ENCODE data around the gene RAPGEF1.

DNA sequence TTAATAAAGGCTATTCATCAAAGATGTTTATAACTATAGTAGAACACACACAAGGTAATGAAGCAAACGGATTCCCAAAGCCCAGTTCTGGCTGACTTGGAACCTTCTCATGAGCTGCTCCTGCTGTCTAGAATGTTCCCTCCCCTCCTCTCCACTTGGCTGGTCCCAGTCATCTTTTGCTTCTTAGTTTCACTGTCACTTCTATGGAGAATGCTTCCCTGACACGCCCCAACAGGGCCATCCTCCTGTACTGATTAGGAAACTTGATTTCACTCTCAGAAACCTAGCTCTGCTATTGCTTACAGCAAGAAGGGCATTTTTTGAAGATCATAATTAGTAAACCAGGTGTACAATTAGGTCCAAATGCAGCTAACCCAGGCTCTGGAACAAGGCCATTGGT is 3.2 kb upstream of the RAPGEF1 start:
- TF ChIP-seq, protein P1, sequence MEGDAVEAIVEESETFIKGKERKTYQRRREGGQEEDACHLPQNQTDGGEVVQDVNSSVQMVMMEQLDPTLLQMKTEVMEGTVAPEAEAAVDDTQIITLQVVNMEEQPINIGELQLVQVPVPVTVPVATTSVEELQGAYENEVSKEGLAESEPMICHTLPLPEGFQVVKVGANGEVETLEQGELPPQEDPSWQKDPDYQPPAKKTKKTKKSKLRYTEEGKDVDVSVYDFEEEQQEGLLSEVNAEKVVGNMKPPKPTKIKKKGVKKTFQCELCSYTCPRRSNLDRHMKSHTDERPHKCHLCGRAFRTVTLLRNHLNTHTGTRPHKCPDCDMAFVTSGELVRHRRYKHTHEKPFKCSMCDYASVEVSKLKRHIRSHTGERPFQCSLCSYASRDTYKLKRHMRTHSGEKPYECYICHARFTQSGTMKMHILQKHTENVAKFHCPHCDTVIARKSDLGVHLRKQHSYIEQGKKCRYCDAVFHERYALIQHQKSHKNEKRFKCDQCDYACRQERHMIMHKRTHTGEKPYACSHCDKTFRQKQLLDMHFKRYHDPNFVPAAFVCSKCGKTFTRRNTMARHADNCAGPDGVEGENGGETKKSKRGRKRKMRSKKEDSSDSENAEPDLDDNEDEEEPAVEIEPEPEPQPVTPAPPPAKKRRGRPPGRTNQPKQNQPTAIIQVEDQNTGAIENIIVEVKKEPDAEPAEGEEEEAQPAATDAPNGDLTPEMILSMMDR (IDR thresholded peaks at IDR 0.05; ENCODE audit: extremely low read depth in 1 of 2, insufficient read depth in 1 of 2, low read depth in 1 of 2, low read length in 2 of 2) = no peak
- TF ChIP-seq EZH2 (IDR thresholded peaks at IDR 0.05; ENCODE audit: borderline replicate concordance, low read depth, low read length, severe bottlenecking) (no peak), GATA2 (IDR thresholded peaks at IDR 0.05; ENCODE audit: insufficient read depth, insufficient read length, low read depth, low read length) (no peak)
